ENCODE data around the gene CRYBG3. TPM values are rescaled to one million over a fixed set of nuclear protein-coding genes. Genes with fewer than 3 reads are reported as not detected.

The CRYBG3 gene
- total and polyA plus RNA-seq, 3 donors from 2014 or later, result 39.7 to 49.8 (median 47.6) TPM

DNA sequence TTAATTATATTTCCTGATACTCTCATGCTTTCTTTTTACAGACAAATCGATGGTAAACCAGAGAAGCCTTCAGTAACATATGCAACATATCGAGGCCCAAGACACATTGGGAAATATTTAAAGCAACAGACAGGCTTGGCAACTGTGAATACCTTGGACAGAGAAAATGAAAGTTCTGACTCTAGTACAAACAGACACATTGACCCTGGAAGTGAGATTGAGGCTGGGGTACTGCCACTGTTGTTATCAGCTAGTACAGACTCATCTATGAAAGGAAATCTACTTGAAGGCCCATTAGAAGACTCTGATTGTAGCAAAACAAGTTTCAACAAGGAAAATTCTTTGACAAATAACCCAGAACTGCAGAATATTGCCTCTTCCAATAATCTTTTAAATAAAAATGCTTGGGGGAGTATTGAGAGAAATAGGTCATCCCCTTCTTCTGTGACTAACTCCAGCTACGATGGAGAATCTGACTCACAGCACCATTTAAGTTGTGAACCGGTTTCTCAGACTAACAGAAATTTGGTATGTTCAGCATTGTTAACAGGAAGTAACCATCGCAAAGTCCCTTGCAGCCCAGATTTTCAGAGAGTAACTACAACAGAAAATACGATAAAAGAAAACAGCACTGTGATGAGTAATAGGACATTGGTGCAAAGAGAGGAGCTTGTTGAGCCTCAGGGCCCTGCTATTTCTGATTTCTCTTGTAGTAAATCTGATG is 50.2 kb downstream of the CRYBG3 start:
- intact Hi-C loops (cut with DNase I; ENCODE audit: low total_unique reads), result no loop called here
- H3K27ac ChIP-seq, result no peak overlapping the region

DNA sequence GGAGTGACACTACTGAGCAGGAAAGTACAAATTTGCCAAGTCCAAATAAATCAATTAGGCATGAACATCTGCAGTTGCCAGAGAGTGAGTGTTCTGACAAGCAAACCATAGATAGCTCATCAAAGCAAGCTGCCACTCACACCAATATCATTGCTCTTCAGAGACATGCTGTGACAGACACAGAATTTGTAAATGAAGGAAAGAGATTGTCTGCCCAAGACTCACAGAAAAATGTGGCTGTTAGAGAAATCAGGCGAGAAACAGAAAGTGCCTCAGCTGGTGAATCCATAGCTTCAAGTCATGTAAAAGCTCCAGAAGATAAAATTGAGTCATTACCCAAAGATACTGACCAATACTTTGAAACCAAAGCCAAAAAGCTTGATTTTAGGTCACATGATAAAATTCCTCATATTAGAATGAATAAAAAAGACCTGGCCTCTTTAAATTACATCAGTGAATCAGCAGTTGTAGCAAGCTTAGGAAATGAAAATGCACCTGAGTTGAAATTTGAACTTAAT is 50.8 kb downstream of the CRYBG3 start:
- H3K4me3 ChIP-seq, result no peak overlapping the region
- TF ChIP-seq, protein P1, sequence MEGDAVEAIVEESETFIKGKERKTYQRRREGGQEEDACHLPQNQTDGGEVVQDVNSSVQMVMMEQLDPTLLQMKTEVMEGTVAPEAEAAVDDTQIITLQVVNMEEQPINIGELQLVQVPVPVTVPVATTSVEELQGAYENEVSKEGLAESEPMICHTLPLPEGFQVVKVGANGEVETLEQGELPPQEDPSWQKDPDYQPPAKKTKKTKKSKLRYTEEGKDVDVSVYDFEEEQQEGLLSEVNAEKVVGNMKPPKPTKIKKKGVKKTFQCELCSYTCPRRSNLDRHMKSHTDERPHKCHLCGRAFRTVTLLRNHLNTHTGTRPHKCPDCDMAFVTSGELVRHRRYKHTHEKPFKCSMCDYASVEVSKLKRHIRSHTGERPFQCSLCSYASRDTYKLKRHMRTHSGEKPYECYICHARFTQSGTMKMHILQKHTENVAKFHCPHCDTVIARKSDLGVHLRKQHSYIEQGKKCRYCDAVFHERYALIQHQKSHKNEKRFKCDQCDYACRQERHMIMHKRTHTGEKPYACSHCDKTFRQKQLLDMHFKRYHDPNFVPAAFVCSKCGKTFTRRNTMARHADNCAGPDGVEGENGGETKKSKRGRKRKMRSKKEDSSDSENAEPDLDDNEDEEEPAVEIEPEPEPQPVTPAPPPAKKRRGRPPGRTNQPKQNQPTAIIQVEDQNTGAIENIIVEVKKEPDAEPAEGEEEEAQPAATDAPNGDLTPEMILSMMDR (IDR thresholded peaks at IDR 0.05), result no peak
- TF ChIP-seq POLR2A (IDR thresholded peaks at IDR 0.05), result no peak
- no peaks in the 10 kb centered on the region for H3K27me3 ChIP-seq
- 89 to 94% methylated on average over 1 of the region's 1 CpG for WGBS, 2 donors
- intact Hi-C loops (cut with DNase I; ENCODE audit: low total_unique reads), result no loop called here
- no peaks in the 10 kb centered on the region for H3K9me3 ChIP-seq
- H3K36me3 ChIP-seq (ENCODE audit: low read depth, missing control alignments), result no peaks in the 10 kb centered on the region
- H3K27ac ChIP-seq, result no peak overlapping the region
- DNase-seq, result no peak
- H3K4me1 ChIP-seq, result no peaks in the 10 kb centered on the region

More for the DNA sequence above, 50.2 kb downstream of the CRYBG3 start:
- TF ChIP-seq, protein P1 (IDR thresholded peaks at IDR 0.05), result no peak
- no peak for TF ChIP-seq POLR2A (IDR thresholded peaks at IDR 0.05)
- Histone ChIP-seq H3K9me3 (no peaks in the 10 kb centered on the region), H3K4me3 (no peak overlapping the region), H3K27me3 (no peaks in the 10 kb centered on the region), H3K4me1 (no peaks in the 10 kb centered on the region), H3K36me3 (ENCODE audit: low read depth, missing control alignments) (no peaks in the 10 kb centered on the region)
- no peak for DNase-seq
- 78 to 85% methylated on average over 6 of the region's 6 CpGs for WGBS, 2 donors

DNA sequence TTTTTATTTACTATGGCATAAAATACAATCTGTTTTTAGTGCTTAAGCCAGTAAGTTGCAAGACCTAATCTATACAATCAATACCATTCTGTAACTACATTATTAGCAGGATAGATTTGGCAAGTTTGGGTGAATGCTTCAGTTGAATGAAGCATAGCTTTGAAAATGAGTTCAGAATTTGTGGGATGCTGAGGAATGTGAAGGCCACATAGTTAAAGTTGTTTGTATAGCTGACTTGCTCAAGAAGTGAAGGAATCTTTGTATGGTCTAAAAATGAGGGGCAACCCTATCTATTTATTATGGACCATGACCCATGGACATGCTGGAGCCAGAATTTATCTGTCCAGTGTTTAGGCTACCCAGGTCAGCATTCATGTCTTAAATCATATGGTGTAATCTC is 58.5 kb downstream of the CRYBG3 start:
- H3K27ac ChIP-seq, result no peak overlapping the region
- no peak for DNase-seq
- no peaks in the 10 kb centered on the region for H3K9me3 ChIP-seq
- no peak overlapping the region for H3K4me3 ChIP-seq
- no peaks in the 10 kb centered on the region for H3K36me3 ChIP-seq (ENCODE audit: low read depth, missing control alignments)
- no peaks in the 10 kb centered on the region for H3K27me3 ChIP-seq
- no peaks in the 10 kb centered on the region for H3K4me1 ChIP-seq
- no peak for TF ChIP-seq POLR2A (IDR thresholded peaks at IDR 0.05)
- TF ChIP-seq, protein P1 (IDR thresholded peaks at IDR 0.05), result no peak
- intact Hi-C loops (cut with DNase I; ENCODE audit: low total_unique reads), result no loop called here

DNA sequence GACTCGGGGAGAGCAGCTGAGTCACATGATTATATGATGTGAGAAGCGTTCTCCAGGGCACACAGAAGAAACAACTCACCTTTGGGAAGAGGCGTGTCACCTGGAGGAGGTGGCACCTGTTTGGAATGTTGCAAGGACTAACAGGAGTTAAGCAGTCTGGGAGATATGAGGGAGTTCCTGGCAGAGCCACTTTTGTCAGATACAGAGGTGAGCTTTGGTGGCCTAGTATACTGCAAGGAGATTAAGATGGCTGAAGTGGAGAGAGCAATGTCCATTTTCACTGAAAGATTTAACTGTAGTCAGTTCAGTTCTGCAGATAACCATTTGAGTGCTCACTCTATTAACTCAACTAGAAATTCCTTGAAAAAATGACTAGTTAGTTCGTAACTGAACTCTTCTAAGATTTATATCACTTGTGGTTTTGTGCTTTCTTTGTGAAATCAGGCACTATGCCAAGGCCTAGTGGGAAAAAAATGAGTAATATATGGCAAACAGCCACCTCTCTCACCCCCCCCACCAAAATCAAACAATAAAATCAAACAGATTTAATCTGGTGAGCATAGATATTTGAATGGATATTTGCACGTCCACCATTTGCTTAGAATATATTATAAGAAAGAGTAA is 61.3 kb downstream of the CRYBG3 start:
- H3K9me3 ChIP-seq, result no peaks in the 10 kb centered on the region
- H3K27ac ChIP-seq, result no peak overlapping the region
- intact Hi-C loops (cut with DNase I; ENCODE audit: low total_unique reads), result no loop called here
- H3K27me3 ChIP-seq, result no peaks in the 10 kb centered on the region
- DNase-seq, result no peak
- 73 to 80% methylated on average over 5 of the region's 5 CpGs for WGBS, 2 donors
- H3K4me1 ChIP-seq, result no peaks in the 10 kb centered on the region
- no peak for TF ChIP-seq POLR2A (IDR thresholded peaks at IDR 0.05)
- TF ChIP-seq, protein P1 (IDR thresholded peaks at IDR 0.05), result no peak
- H3K4me3 ChIP-seq, result no peak overlapping the region
- no peaks in the 10 kb centered on the region for H3K36me3 ChIP-seq (ENCODE audit: low read depth, missing control alignments)
